H1 (cell line): ENCODE measurements around the gene FAM184B. TPM values are rescaled to one million over a fixed set of nuclear protein-coding genes. Genes with fewer than 3 reads are reported as not detected.

Source experiments
- CTCF ChIA-PET: fragments of 300-600 bp; sonication (Branson Sonifier 250); formaldehyde crosslinking; loops from one replicate; lab custom pipeline; 2021; ENCODE audit not compliant: partially characterized antibody; lab: Charles Lee
- POLR2A ChIA-PET: fragments of 300-600 bp; sonication (Branson Sonifier 250); formaldehyde crosslinking; loops from one replicate; lab custom pipeline; 2021; ENCODE audit warnings: inconsistent platforms; ENCODE audit not compliant: partially characterized antibody; lab: Charles Lee
- DNase-seq, 2 experiments: peaks; one replicate each; pipeline versions ENCODE4 v3.0.0 to v3.0.0-alpha.2; 2010 to 2022; ENCODE audit warnings: low spot score in 2 of 2, low read depth in 1 of 2, mixed read lengths in 1 of 2
- FAIRE-seq: peaks from 2 replicates; lab custom pipeline; 2011; peaks lifted over from hg19 to GRCh38; lab: Jason Lieb, UNC
- H2AFZ ChIP-seq: 2 replicates; pipeline ENCODE4 v1.8.1; 2012; ENCODE audit warnings: low read length, inconsistent platforms
- H2AK5ac ChIP-seq: 2 replicates; pipeline ENCODE4 v1.6.1; 2013; ENCODE audit warnings: low read depth, low read length
- H2BK120ac ChIP-seq: replicated peaks from 2 replicates; pipeline ENCODE3; 2013; ENCODE audit warnings: low read depth, low read length, inconsistent platforms
- H2BK12ac ChIP-seq: 2 replicates; pipeline ENCODE4 v1.6.1; 2013; ENCODE audit warnings: low read depth, low read length
- H2BK15ac ChIP-seq: 2 replicates; pipeline ENCODE4 v1.6.1; 2013; ENCODE audit warnings: low read length
- H2BK20ac ChIP-seq: 2 replicates; pipeline ENCODE4 v1.6.1; 2013; ENCODE audit warnings: low read length
- H2BK5ac ChIP-seq: 2 replicates; pipeline ENCODE4 v1.6.1; 2013; ENCODE audit warnings: low read depth, low read length
- H3K14ac ChIP-seq: 2 replicates; pipeline ENCODE4 v1.6.1; 2013; ENCODE audit warnings: inconsistent platforms; ENCODE audit not compliant: insufficient read length
- H3K18ac ChIP-seq: 2 replicates; pipeline ENCODE4 v1.6.1; 2013; ENCODE audit warnings: low read length; ENCODE audit errors: extremely low read depth
- H3K23ac ChIP-seq: 2 replicates; pipeline ENCODE4 v1.6.1; 2013; ENCODE audit warnings: inconsistent platforms; ENCODE audit not compliant: insufficient read length
- H3K23me2 ChIP-seq: 2 replicates; pipeline ENCODE4 v1.6.1; 2013; ENCODE audit warnings: low read depth, low read length
- H3K27ac ChIP-seq: 2 replicates; pipeline ENCODE4 v1.6.1; 2011; ENCODE audit warnings: low read depth, low read length, inconsistent platforms
- H3K27me3 ChIP-seq, 4 experiments: replicated peaks in 1 of 4; 1 replicate in 1 of 4; 2 replicates in 3 of 4; pipeline versions ENCODE4 v1.6.1 to v1.8.1; 2011 to 2013; ENCODE audit warnings: low read length in 3 of 4, mild to moderate bottlenecking in 3 of 4, inconsistent platforms in 2 of 4, mixed read lengths in 2 of 4, moderate library complexity in 1 of 4; ENCODE audit not compliant: control insufficient read depth in 3 of 4, insufficient read depth in 3 of 4; ENCODE audit errors: extremely low read depth in 1 of 4
- H3K36me3 ChIP-seq, 4 experiments: 2 replicates each; pipeline versions ENCODE4 v1.6.1 to v1.8.1; 2011 to 2013; ENCODE audit warnings: mild to moderate bottlenecking in 4 of 4, low read length in 3 of 4, moderate library complexity in 2 of 4, control low read depth in 1 of 4, inconsistent platforms in 1 of 4; ENCODE audit not compliant: insufficient read depth in 4 of 4, control insufficient read depth in 2 of 4
- H3K4ac ChIP-seq: replicated peaks from 2 replicates; pipeline ENCODE3; 2013; ENCODE audit warnings: low read length, low read depth, mixed read lengths, inconsistent platforms; ENCODE audit not compliant: insufficient read length
- H3K4me1 ChIP-seq, 4 experiments: replicated peaks in 1 of 4; 1 replicate in 1 of 4; 2 replicates in 3 of 4; pipeline versions ENCODE4 v1.6.1 to v1.8.1; 2011 to 2013; ENCODE audit warnings: low read length in 3 of 4, inconsistent platforms in 2 of 4, mixed read lengths in 1 of 4; ENCODE audit not compliant: insufficient read depth in 4 of 4, control insufficient read depth in 3 of 4
- H3K4me2 ChIP-seq, 2 experiments: 2 replicates each; pipeline versions ENCODE4 v1.6.1 to v1.8.1; 2011 to 2013; ENCODE audit warnings: low read depth in 2 of 2, low read length in 2 of 2, control low read depth in 1 of 2, inconsistent platforms in 1 of 2, mild to moderate bottlenecking in 1 of 2; ENCODE audit not compliant: insufficient read depth in 1 of 2
- H3K4me3 ChIP-seq, 4 experiments: fragments of 200-600, 300-600 bp in 1 of 4; sonication (generic), shearing (Covaris generic), sonication (Bioruptor Twin) in 1 of 4; 2 replicates each; pipeline versions ENCODE4 v1.5.1 to v1.8.1; 2011 to 2016; ENCODE audit warnings: low read length in 4 of 4, low read depth in 3 of 4, control low read depth in 2 of 4, inconsistent platforms in 2 of 4, mild to moderate bottlenecking in 2 of 4, mixed read lengths in 1 of 4, moderate library complexity in 1 of 4; ENCODE audit not compliant: insufficient read depth in 2 of 4; ENCODE audit errors: extremely low read depth in 1 of 4
- H3K56ac ChIP-seq: replicated peaks from 2 replicates; pipeline ENCODE3; 2013; ENCODE audit warnings: low read depth, mild to moderate bottlenecking, mixed read lengths, low read length, inconsistent platforms; ENCODE audit not compliant: insufficient read length
- H3K79me1 ChIP-seq: 2 replicates; pipeline ENCODE4 v1.6.1; 2013; ENCODE audit warnings: low read depth, low read length, control low read depth
- H3K79me2 ChIP-seq, 2 experiments: 2 replicates each; pipeline versions ENCODE4 v1.6.1 to v1.8.1; 2012 to 2013; ENCODE audit warnings: low read length in 2 of 2, mild to moderate bottlenecking in 2 of 2, inconsistent platforms in 1 of 2; ENCODE audit not compliant: insufficient read depth in 2 of 2, control insufficient read depth in 1 of 2
- H3K9ac ChIP-seq, 4 experiments: replicated peaks in 1 of 4; 1 replicate in 1 of 4; 2 replicates in 3 of 4; pipeline versions ENCODE4 v1.6.1 to v1.8.1; 2011 to 2013; ENCODE audit warnings: low read depth in 3 of 4, low read length in 3 of 4, control low read depth in 2 of 4, mild to moderate bottlenecking in 2 of 4, moderate library complexity in 2 of 4, inconsistent platforms in 1 of 4; ENCODE audit errors: extremely low read depth in 1 of 4
- H3K9me3 ChIP-seq, 2 experiments: 2 replicates each; pipeline versions ENCODE4 v1.6.1 to v1.8.1; 2012 to 2013; ENCODE audit warnings: mild to moderate bottlenecking in 2 of 2, moderate library complexity in 2 of 2, control low read depth in 1 of 2, inconsistent platforms in 1 of 2, low read depth in 1 of 2, low read length in 1 of 2, mixed read lengths in 1 of 2; ENCODE audit not compliant: insufficient read depth in 2 of 2
- H4K20me1 ChIP-seq, 2 experiments: replicated peaks in 1 of 2; 2 replicates each; pipeline versions ENCODE3 to v1.8.1; 2011 to 2013; ENCODE audit warnings: inconsistent platforms in 2 of 2, low read length in 2 of 2, mild to moderate bottlenecking in 1 of 2; ENCODE audit not compliant: insufficient read depth in 2 of 2, control insufficient read depth in 1 of 2
- H4K5ac ChIP-seq: 2 replicates; pipeline ENCODE4 v1.6.1; 2013; ENCODE audit warnings: low read length, low read depth, mixed read lengths, inconsistent platforms; ENCODE audit not compliant: insufficient read length
- H4K8ac ChIP-seq: 2 replicates; pipeline ENCODE4 v1.8.0; 2013; ENCODE audit warnings: mild to moderate bottlenecking, moderate library complexity, low read length, inconsistent platforms; ENCODE audit not compliant: insufficient read depth; ENCODE audit errors: extremely low read depth
- H4K91ac ChIP-seq: replicated peaks from 2 replicates; pipeline ENCODE3; 2013; ENCODE audit warnings: low read length, mixed read lengths, inconsistent platforms; ENCODE audit not compliant: insufficient read length
- ASH2L ChIP-seq: fragments of 200-600, 300-600 bp; sonication (generic); IDR thresholded peaks from one replicate; pipeline ENCODE4 v1.7.1; 2017; ENCODE audit warnings: low read length
- ATF3 ChIP-seq: IDR thresholded peaks from 2 replicates; pipeline ENCODE4 v1.6.1; 2011; ENCODE audit warnings: low read depth, mild to moderate bottlenecking, low read length; ENCODE audit not compliant: insufficient read depth
- BACH1 ChIP-seq: IDR thresholded peaks from 2 replicates; pipeline ENCODE4 v1.6.1; 2012; ENCODE audit warnings: low read length, improper control_type of control experiment
- CHD1 ChIP-seq: IDR thresholded peaks from 2 replicates; pipeline ENCODE4 v1.6.1; 2012; ENCODE audit warnings: low read depth, low read length, improper control_type of control experiment
- EZH2 ChIP-seq: fragments of 200-600 bp; sonication (generic); IDR thresholded peaks from 2 replicates; pipeline ENCODE4 v1.7.1; 2012; ENCODE audit warnings: low read depth, mild to moderate bottlenecking, moderate library complexity, low read length, inconsistent platforms; ENCODE audit not compliant: severe bottlenecking
- HDAC2 ChIP-seq, 2 experiments: fragments of 300-600 bp in 1 of 2; sonication (generic) in 1 of 2; IDR thresholded peaks; 2 replicates each; pipeline ENCODE4 v1.6.1; 2011 to 2012; ENCODE audit warnings: low read depth in 2 of 2, low read length in 2 of 2, mild to moderate bottlenecking in 2 of 2, moderate library complexity in 2 of 2, borderline replicate concordance in 1 of 2, inconsistent platforms in 1 of 2
- HDAC6 ChIP-seq: IDR thresholded peaks from one replicate; pipeline ENCODE4 v1.7.1; 2012; ENCODE audit warnings: low read depth, mild to moderate bottlenecking, inconsistent platforms, low read length, moderate library complexity
- JUN ChIP-seq: IDR thresholded peaks from 2 replicates; pipeline ENCODE4 v1.6.1; 2011; ENCODE audit warnings: low read depth, mild to moderate bottlenecking, improper control_type of control experiment, low read length
- KDM1A ChIP-seq: fragments of 200-600, 300-600 bp; sonication (generic); IDR thresholded peaks from 2 replicates; pipeline ENCODE4 v1.7.1; 2016; ENCODE audit warnings: mild to moderate bottlenecking, low read length, borderline replicate concordance
- MAFK ChIP-seq: IDR thresholded peaks from 2 replicates; pipeline ENCODE4 v1.6.1; 2012; ENCODE audit warnings: low read depth, mild to moderate bottlenecking, improper control_type of control experiment, low read length
- POLR2A ChIP-seq, 2 experiments: IDR thresholded peaks; 1 replicate in 1 of 2; 2 replicates in 1 of 2; pipeline ENCODE4 v1.6.1; 2011; ENCODE audit warnings: low read depth in 2 of 2, low read length in 2 of 2, mild to moderate bottlenecking in 2 of 2; ENCODE audit errors: control extremely low read depth in 1 of 2
- POLR2AphosphoS5 ChIP-seq: IDR thresholded peaks from 2 replicates; pipeline ENCODE4 v1.6.1; 2011; ENCODE audit warnings: low read depth, low read length
- SIRT6 ChIP-seq: IDR thresholded peaks from one replicate; pipeline ENCODE4 v1.7.1; 2012; ENCODE audit warnings: low read length, inconsistent platforms
- SP2 ChIP-seq: IDR thresholded peaks from 2 replicates; pipeline ENCODE4 v1.6.1; 2012; ENCODE audit warnings: mild to moderate bottlenecking, low read length, inconsistent platforms
- TCF12 ChIP-seq: IDR thresholded peaks from 2 replicates; pipeline ENCODE4 v1.6.1; 2011; ENCODE audit warnings: low read depth, mild to moderate bottlenecking, low read length
- TEAD4 ChIP-seq: IDR thresholded peaks from 2 replicates; pipeline ENCODE4 v1.6.1; 2012; ENCODE audit warnings: low read depth, low read length, inconsistent platforms, mixed read lengths
- WGBS, 2 experiments: shearing (Covaris generic) in 1 of 2; methylation state at CpG; one replicate each; pipeline versions ENCODE4 v1.1.6 to v1.1.7; 2013 to 2015; ENCODE audit warnings: low lambda C conversion rate in 2 of 2, mixed read lengths in 2 of 2, inconsistent platforms in 1 of 2, low coverage in 1 of 2, missing lambda C conversion rate in 1 of 2; ENCODE audit not compliant: insufficient replicate concordance in 2 of 2, insufficient coverage in 1 of 2, insufficient read length in 1 of 2; ENCODE audit errors: extremely low coverage in 1 of 2, missing lambda C conversion rate in 1 of 2; 5-methylcytosine and 5-hydroxymethylcytosine counted together
- polyA plus RNA-seq, 7 experiments: library from polyadenylated mRNA; depleted of rRNA in 3 of 7; stranded (reverse) in 5 of 7; unstranded in 2 of 7; fragments of >200 nt in 5 of 7; fragments of 200-250 nt in 2 of 7; gene quantifications; 1 replicate in 5 of 7; 2 replicates in 1 of 7; 4 replicates in 1 of 7; pipeline versions ENCODE4 v1.2.1 to v1.2.3, GENCODE V29; 2011 to 2013; ENCODE audit warnings: missing spikeins in 2 of 7, mixed read lengths in 2 of 7
- total RNA-seq: library from RNA; stranded (reverse); fragmentation: NEBNext Ultra II Directional; extraction: Animal tissue kit (Norgen Biotek cat#: 25700); gene quantifications from 2 replicates; pipeline ENCODE4 v1.2.1, GENCODE V29; 2021

FAM184B gene
- total and polyA plus RNA-seq, 2 of the 8 experiments (the other 6 are each of a cell fraction or from before 2014, with no cell fraction given) = 0.05 to 0.39 TPM

GRCh38 chr4:17695341-17695740, 86.1 kb downstream of the FAM184B start:
- H4K8ac ChIP-seq = 0 out of 2 replicates have a peak overlapping the region, but pooled peaks have one; percentile 22
- no peak overlapping the region for H3K4me2 ChIP-seq
- H3K79me2 ChIP-seq = no peaks in the 10 kb centered on the region
- H4K91ac ChIP-seq = no peak overlapping the region
- H3K27me3 ChIP-seq = no peaks in the 10 kb centered on the region
- H2AK5ac ChIP-seq = no peak overlapping the region
- H3K18ac ChIP-seq = no peak overlapping the region
- no peak overlapping the region for H3K9ac ChIP-seq
- no peak overlapping the region for H2AFZ ChIP-seq
- WGBS, 2 experiments = 87% methylated on average over 2 of the region's 3 CpGs; no CpG with 5 or more reads in 1 of the 2 experiments
- no peak overlapping the region for H3K14ac ChIP-seq
- H3K56ac ChIP-seq = no peak overlapping the region
- POLR2A ChIA-PET = no interaction called here
- H3K36me3 ChIP-seq = no peaks in the 10 kb centered on the region; a peak in 1 of 8 replicates
- no peaks in the 10 kb centered on the region for H3K79me1 ChIP-seq
- no peak overlapping the region for H2BK15ac ChIP-seq
- no peaks in the 10 kb centered on the region; the same call in 1 of the 2 replicates for H3K23me2 ChIP-seq
- H3K4me1 ChIP-seq = no peaks in the 10 kb centered on the region
- no peak overlapping the region for H2BK12ac ChIP-seq
- no peaks in the 10 kb centered on the region for H3K9me3 ChIP-seq
- H3K23ac ChIP-seq = no peak overlapping the region
- no peak overlapping the region for H4K5ac ChIP-seq
- no peak overlapping the region for H3K27ac ChIP-seq
- no peak overlapping the region for H2BK120ac ChIP-seq
- no peak for TF ChIP-seq BACH1
- TF ChIP-seq POLR2A (IDR thresholded peaks at IDR 0.05; ENCODE audit: control extremely low read depth in 1 of 2, low read depth in 2 of 2, low read length in 2 of 2) = no peak
- no peak for TF ChIP-seq CHD1
- TF ChIP-seq TEAD4 = no peak
- TF ChIP-seq EZH2 = no peak
- no peak for TF ChIP-seq HDAC6
- TF ChIP-seq TCF12 = no peak
- TF ChIP-seq ATF3 = no peak
- TF ChIP-seq KDM1A = no peak
- TF ChIP-seq JUN = no peak
- no peak for TF ChIP-seq HDAC2 (IDR thresholded peaks at IDR 0.05; ENCODE audit: borderline replicate concordance in 1 of 2, low read depth in 2 of 2, low read length in 2 of 2)
- TF ChIP-seq ASH2L = no peak
- no peak for TF ChIP-seq SP2
- no peak for TF ChIP-seq MAFK
- no peak for TF ChIP-seq POLR2AphosphoS5
- no peak for TF ChIP-seq SIRT6
- H2BK20ac ChIP-seq = no peak overlapping the region
- CTCF ChIA-PET = interaction anchor here (0.6 to 0.9 kb wide), 3 partner anchors 14 to 26 kb away, joined by 3 read pairs; no protein-coding TSS in a partner anchor
- no peak overlapping the region for H2BK5ac ChIP-seq
- H3K4me3 ChIP-seq = no peak overlapping the region
- no peaks in the 10 kb centered on the region for H4K20me1 ChIP-seq
- H3K4ac ChIP-seq = no peak overlapping the region
- FAIRE-seq (no peak), DNase-seq (peak in 1 of 2 experiments; percentile 7)
